Neural progenitor cell (in vitro differentiated cells): ENCODE data around the gene KRTAP16-1. TPM values are rescaled to one million over a fixed set of nuclear protein-coding genes. Genes with fewer than 3 reads are reported as not detected.

Source experiments
- DNase-seq: peaks from one replicate; pipeline ENCODE4 v3.0.0-alpha.2; 2016; ENCODE audit warnings: low spot score
- H2AFZ ChIP-seq: fragments of 200-600 bp; sonication (generic); replicated peaks from 2 replicates; pipeline ENCODE4 v1.6.1; 2016; ENCODE audit warnings: antibody characterized with exemption
- H3F3A ChIP-seq: fragments of 200-600 bp; sonication (generic); 2 replicates; pipeline ENCODE4 v1.6.1; 2016; ENCODE audit warnings: antibody characterized with exemption, low read depth
- H3K27ac ChIP-seq: fragments of 200-600 bp; sonication (generic); 2 replicates; pipeline ENCODE4 v1.5.1; 2016; ENCODE audit warnings: mild to moderate bottlenecking
- H3K27me3 ChIP-seq: fragments of 200-600 bp; sonication (generic); 2 replicates; pipeline ENCODE4 v1.6.1; 2016; ENCODE audit warnings: mild to moderate bottlenecking, moderate library complexity
- H3K36me3 ChIP-seq: fragments of 200-600 bp; sonication (generic); 2 replicates; pipeline ENCODE4 v1.5.1; 2016
- H3K4me1 ChIP-seq: fragments of 200-600 bp; sonication (generic); 2 replicates; pipeline ENCODE4 v1.6.1; 2016; ENCODE audit warnings: mixed run types
- H3K4me2 ChIP-seq: fragments of 200-600 bp; sonication (generic); 2 replicates; pipeline ENCODE4 v1.6.1; 2016
- H3K4me3 ChIP-seq: fragments of 200-600 bp; sonication (generic); 2 replicates; pipeline ENCODE4 v1.5.1; 2016
- H3K79me2 ChIP-seq: fragments of 200-600 bp; sonication (generic); 2 replicates; pipeline ENCODE4 v1.6.1; 2016; ENCODE audit warnings: low read depth
- H3K9ac ChIP-seq: fragments of 200-600 bp; sonication (generic); 2 replicates; pipeline ENCODE4 v1.6.1; 2016
- H3K9me3 ChIP-seq: fragments of 200-600 bp; sonication (generic); 2 replicates; pipeline ENCODE4 v1.5.1; 2016; ENCODE audit warnings: low read depth
- H4K20me1 ChIP-seq: fragments of 200-600 bp; sonication (generic); 2 replicates; pipeline ENCODE4 v1.6.1; 2016; ENCODE audit warnings: low read depth
- H3K27ac Mint-ChIP-seq: 3 replicates; pipeline ENCODE4 v1.8.0; 2021; ENCODE audit warnings: mixed read lengths
- H3K27me3 Mint-ChIP-seq: 2 replicates; pipeline ENCODE4 v1.8.0; 2022; ENCODE audit warnings: low read depth, mild to moderate bottlenecking, inconsistent platforms, moderate library complexity, mixed read lengths; ENCODE audit not compliant: insufficient read depth
- H3K36me3 Mint-ChIP-seq: 3 replicates; pipeline ENCODE4 v1.8.0; 2021; ENCODE audit warnings: mixed read lengths
- H3K4me1 Mint-ChIP-seq: 3 replicates; pipeline ENCODE4 v1.8.0; 2021; ENCODE audit warnings: mixed read lengths
- H3K4me3 Mint-ChIP-seq: 3 replicates; pipeline ENCODE4 v1.8.0; 2021; ENCODE audit warnings: mild to moderate bottlenecking, moderate library complexity, mixed read lengths
- H3K9me3 Mint-ChIP-seq: 3 replicates; pipeline ENCODE4 v1.8.0; 2020; ENCODE audit warnings: mixed read lengths
- EZH2 ChIP-seq: fragments of 200-600 bp; sonication (generic); IDR thresholded peaks from 2 replicates; pipeline ENCODE4 v1.6.1; 2017; ENCODE audit warnings: antibody characterized with exemption, mild to moderate bottlenecking, moderate library complexity
- EZH2phosphoT487 ChIP-seq: fragments of 200-600 bp; sonication (generic); IDR thresholded peaks from 2 replicates; pipeline ENCODE4 v1.6.1; 2017; ENCODE audit warnings: antibody characterized with exemption
- total RNA-seq: library from RNA; depleted of rRNA; stranded (reverse); fragments of >200 nt; gene quantifications from 2 replicates; pipeline ENCODE4 v1.2.3, GENCODE V29; 2015; ENCODE audit warnings: low replicate concordance
- TF ChIP-seq, protein P1 (sequence below): fragments of 200-600 bp; sonication (generic); IDR thresholded peaks from 2 replicates; pipeline ENCODE4 v1.5.1; 2017; ENCODE audit warnings: antibody characterized with exemption, mild to moderate bottlenecking

KRTAP16-1 gene
- total RNA-seq, 1 donor from 2014 or later: not detected

DNA sequence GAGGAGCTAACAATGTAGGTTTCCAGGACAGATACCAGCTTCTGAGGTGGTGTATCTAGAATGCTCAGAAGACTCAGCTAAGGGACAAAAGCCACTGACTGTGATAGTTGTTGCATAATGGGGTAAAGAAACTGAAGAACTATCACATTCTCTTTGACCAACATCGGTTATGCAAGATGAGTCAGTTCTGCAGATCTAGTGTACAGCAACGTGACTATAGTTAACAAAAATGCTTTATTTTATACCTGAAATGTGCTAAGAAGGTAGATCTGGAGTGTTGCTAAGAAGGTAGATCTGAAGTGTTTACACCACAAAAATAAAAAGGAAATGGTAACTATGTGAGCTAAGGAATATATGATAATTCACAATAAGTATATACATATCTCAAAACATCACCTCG lies 41.4 kb downstream of the KRTAP16-1 start:
- no peaks in the 10 kb centered on the region for H4K20me1 ChIP-seq
- TF ChIP-seq EZH2phosphoT487 (no peak), EZH2 (no peak)
- TF ChIP-seq, protein P1, sequence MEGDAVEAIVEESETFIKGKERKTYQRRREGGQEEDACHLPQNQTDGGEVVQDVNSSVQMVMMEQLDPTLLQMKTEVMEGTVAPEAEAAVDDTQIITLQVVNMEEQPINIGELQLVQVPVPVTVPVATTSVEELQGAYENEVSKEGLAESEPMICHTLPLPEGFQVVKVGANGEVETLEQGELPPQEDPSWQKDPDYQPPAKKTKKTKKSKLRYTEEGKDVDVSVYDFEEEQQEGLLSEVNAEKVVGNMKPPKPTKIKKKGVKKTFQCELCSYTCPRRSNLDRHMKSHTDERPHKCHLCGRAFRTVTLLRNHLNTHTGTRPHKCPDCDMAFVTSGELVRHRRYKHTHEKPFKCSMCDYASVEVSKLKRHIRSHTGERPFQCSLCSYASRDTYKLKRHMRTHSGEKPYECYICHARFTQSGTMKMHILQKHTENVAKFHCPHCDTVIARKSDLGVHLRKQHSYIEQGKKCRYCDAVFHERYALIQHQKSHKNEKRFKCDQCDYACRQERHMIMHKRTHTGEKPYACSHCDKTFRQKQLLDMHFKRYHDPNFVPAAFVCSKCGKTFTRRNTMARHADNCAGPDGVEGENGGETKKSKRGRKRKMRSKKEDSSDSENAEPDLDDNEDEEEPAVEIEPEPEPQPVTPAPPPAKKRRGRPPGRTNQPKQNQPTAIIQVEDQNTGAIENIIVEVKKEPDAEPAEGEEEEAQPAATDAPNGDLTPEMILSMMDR: no peak
- no peaks in the 10 kb centered on the region for H3K36me3 ChIP-seq
- H3K4me1 ChIP-seq: no peaks in the 10 kb centered on the region
- no peak overlapping the region for H2AFZ ChIP-seq
- H3K4me1 Mint-ChIP-seq: no peaks in the 10 kb centered on the region
- H3K27me3 ChIP-seq: no peaks in the 10 kb centered on the region
- H3K27ac Mint-ChIP-seq: no peak overlapping the region
- no peaks in the 10 kb centered on the region for H3K36me3 Mint-ChIP-seq
- H3K9me3 Mint-ChIP-seq: no peaks in the 10 kb centered on the region
- H3K27ac ChIP-seq: no peak overlapping the region
- DNase-seq: no peak
- H3F3A ChIP-seq: no peaks in the 10 kb centered on the region
- H3K4me2 ChIP-seq: no peak overlapping the region
- H3K79me2 ChIP-seq: no peaks in the 10 kb centered on the region
- H3K4me3 Mint-ChIP-seq: no peak overlapping the region
- no peaks in the 10 kb centered on the region for H3K9me3 ChIP-seq
- H3K4me3 ChIP-seq: no peak overlapping the region
- H3K27me3 Mint-ChIP-seq: peaks cover 3% of the 10 kb centered on the region
- no peak overlapping the region for H3K9ac ChIP-seq

DNA sequence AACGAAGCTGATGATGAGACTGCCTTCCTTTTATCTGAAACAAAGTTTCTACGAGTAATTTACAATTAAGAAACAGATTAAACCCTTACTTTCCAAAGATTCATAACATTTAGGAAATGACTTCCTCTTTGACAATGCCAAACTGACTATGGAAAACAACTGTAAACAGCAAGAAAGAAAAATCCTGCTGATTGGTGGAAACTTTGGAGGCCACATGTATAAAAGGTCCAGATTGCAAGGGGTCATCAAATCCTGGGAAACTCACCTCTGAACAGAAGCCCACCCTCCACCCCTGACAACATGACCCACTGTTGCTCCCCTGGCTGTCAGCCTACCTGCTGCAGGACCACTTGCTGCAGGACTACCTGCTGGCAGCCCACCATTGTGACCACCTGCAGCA lies 44.0 kb downstream of the KRTAP16-1 start, which contains the start of gene KRTAP9-6:
Gene KRTAP9-6 (plus strand): TSS at position 301 of the 400 bp plus-strand sequence. CDS start 0 bp downstream, at position 301.
- Histone ChIP-seq H4K20me1 (no peaks in the 10 kb centered on the region), H3K79me2 (no peaks in the 10 kb centered on the region), H3K9ac (no peak within 1 kb of the TSS), H3F3A (no peaks in the 10 kb centered on the region), H3K9me3 (no peaks in the 10 kb centered on the region), H3K27me3 (no peaks in the 10 kb centered on the region), H2AFZ (no peak within 1 kb of the TSS), H3K4me2 (no peak within 1 kb of the TSS), H3K4me3 (no peak within 1 kb of the TSS), H3K36me3 (no peaks in the 10 kb centered on the region), H3K27ac (no peak within 1 kb of the TSS), H3K4me1 (no peaks in the 10 kb centered on the region)
- TF ChIP-seq EZH2phosphoT487: no peak
- no peak for TF ChIP-seq EZH2
- TF ChIP-seq, protein P1: no peak
- no peak for DNase-seq
- H3K4me1 Mint-ChIP-seq: no peaks in the 10 kb centered on the region
- peaks cover 3% of the 10 kb centered on the region for H3K27me3 Mint-ChIP-seq
- no peaks in the 10 kb centered on the region for H3K36me3 Mint-ChIP-seq
- no peaks in the 10 kb centered on the region for H3K9me3 Mint-ChIP-seq
- H3K27ac Mint-ChIP-seq: no peak within 1 kb of the TSS
- no peak within 1 kb of the TSS for H3K4me3 Mint-ChIP-seq

DNA sequence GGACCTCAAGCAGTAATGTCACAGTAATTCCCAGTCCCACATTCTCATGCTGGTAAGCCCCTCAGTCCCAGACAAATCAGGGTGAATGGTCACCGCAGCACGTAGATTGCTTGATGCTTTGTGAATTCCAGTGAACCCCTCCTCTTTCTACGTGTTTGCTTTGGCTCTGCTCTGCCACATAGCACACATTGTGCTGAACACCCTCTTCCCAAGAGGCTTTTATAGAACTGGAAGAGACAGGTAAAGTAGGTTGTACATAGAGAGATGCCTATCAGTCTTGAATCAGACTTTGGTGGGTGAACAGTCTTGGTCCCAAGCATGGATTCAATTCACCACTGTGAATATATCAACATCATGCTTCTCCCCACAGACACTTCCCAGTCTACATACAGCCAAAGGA lies 44.5 kb downstream of the KRTAP16-1 start:
- Histone ChIP-seq H3K9ac (no peak overlapping the region), H3K9me3 (no peaks in the 10 kb centered on the region), H3K4me1 (no peaks in the 10 kb centered on the region), H3K36me3 (no peaks in the 10 kb centered on the region), H3K4me3 (no peak overlapping the region), H3K27me3 (no peaks in the 10 kb centered on the region), H4K20me1 (no peaks in the 10 kb centered on the region), H3F3A (no peaks in the 10 kb centered on the region), H3K4me2 (no peak overlapping the region), H2AFZ (no peak overlapping the region), H3K79me2 (no peaks in the 10 kb centered on the region), H3K27ac (no peak overlapping the region)
- Mint-ChIP-seq H3K4me1 (no peaks in the 10 kb centered on the region), H3K27ac (no peak overlapping the region), H3K9me3 (no peaks in the 10 kb centered on the region), H3K4me3 (no peak overlapping the region), H3K27me3 (peaks cover 3% of the 10 kb centered on the region), H3K36me3 (no peaks in the 10 kb centered on the region)
- no peak for DNase-seq
- TF ChIP-seq EZH2 (no peak), EZH2phosphoT487 (no peak)
- TF ChIP-seq, protein P1: no peak
